ENCODE results near the gene STIP1. TPM values are rescaled to one million over a fixed set of nuclear protein-coding genes. Genes with fewer than 3 reads are reported as not detected.
"Not testable (repeated sequence)": the region's sequence is repeated elsewhere in the genome, so short reads cannot be mapped to it uniquely, and the experiment has no call there.

Gene STIP1
- total RNA-seq, 1 donor from 2014 or later, result 127 TPM

DNA sequence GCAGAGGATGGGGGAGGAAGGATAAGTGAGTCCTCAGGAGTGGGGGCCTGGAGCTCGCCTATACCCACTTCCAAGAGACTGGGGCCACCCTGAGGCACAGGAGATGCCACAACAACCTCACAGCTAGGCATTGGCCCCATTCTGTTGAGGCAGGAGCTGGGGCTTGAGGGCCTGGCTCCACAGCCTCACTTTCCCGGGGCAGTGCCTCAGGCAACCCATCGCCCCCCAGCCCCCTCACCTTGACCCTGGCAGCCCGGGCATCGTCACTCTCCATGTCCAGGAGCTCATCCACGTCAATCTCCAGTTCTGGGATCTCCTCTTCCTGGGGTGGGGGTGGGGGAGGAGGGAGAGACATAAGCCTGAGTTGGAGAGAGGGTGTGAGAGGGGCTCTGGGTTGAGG is 59.0 kb downstream of the STIP1 start:
- TF ChIP-seq, protein P1, sequence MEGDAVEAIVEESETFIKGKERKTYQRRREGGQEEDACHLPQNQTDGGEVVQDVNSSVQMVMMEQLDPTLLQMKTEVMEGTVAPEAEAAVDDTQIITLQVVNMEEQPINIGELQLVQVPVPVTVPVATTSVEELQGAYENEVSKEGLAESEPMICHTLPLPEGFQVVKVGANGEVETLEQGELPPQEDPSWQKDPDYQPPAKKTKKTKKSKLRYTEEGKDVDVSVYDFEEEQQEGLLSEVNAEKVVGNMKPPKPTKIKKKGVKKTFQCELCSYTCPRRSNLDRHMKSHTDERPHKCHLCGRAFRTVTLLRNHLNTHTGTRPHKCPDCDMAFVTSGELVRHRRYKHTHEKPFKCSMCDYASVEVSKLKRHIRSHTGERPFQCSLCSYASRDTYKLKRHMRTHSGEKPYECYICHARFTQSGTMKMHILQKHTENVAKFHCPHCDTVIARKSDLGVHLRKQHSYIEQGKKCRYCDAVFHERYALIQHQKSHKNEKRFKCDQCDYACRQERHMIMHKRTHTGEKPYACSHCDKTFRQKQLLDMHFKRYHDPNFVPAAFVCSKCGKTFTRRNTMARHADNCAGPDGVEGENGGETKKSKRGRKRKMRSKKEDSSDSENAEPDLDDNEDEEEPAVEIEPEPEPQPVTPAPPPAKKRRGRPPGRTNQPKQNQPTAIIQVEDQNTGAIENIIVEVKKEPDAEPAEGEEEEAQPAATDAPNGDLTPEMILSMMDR (IDR thresholded peaks at IDR 0.05; ENCODE audit: unreplicated experiment), result no peak
- no peak for DNase-seq (ENCODE audit: low spot score in 2 of 2, unreplicated experiment in 2 of 2)
- Mint-ChIP-seq H3K27me3 (ENCODE audit: low read depth) (no peaks in the 10 kb centered on the region), H3K4me1 (peaks cover 29% of the 10 kb centered on the region), H3K36me3 (no peaks in the 10 kb centered on the region), H3K4me3 (peak overlapping the region; percentile 81), H3K9me3 (no peaks in the 10 kb centered on the region), H3K27ac (no peak overlapping the region)

DNA sequence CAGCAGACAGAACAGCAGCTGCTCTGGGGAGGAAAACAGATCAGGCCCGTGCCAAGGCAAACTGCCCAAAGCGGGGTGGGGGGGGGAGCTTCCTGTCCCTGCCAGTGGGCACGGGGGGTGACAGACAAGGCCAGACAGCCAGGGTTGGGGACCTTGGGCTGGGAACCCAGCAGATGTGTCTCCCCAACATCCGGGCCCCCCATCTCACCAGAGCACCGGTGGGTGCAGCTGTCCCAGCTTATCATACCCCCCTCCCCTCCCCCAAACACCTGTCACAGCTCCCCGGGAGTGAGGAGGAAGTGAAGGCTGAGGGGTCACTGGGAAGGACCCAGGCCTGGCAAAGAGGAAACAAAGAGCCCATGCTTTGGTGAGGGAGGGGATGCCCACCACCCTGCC is 59.4 kb downstream of the STIP1 start:
- Mint-ChIP-seq H3K4me1 (peaks cover 25% of the 10 kb centered on the region), H3K36me3 (no peaks in the 10 kb centered on the region), H3K27ac (peak overlapping the region; percentile 78), H3K4me3 (peak overlapping the region; percentile 81), H3K27me3 (ENCODE audit: low read depth) (no peaks in the 10 kb centered on the region), H3K9me3 (no peaks in the 10 kb centered on the region)
- no peak for DNase-seq (ENCODE audit: low spot score in 2 of 2, unreplicated experiment in 2 of 2)
- TF ChIP-seq, protein P1 (IDR thresholded peaks at IDR 0.05; ENCODE audit: unreplicated experiment), result no peak

DNA sequence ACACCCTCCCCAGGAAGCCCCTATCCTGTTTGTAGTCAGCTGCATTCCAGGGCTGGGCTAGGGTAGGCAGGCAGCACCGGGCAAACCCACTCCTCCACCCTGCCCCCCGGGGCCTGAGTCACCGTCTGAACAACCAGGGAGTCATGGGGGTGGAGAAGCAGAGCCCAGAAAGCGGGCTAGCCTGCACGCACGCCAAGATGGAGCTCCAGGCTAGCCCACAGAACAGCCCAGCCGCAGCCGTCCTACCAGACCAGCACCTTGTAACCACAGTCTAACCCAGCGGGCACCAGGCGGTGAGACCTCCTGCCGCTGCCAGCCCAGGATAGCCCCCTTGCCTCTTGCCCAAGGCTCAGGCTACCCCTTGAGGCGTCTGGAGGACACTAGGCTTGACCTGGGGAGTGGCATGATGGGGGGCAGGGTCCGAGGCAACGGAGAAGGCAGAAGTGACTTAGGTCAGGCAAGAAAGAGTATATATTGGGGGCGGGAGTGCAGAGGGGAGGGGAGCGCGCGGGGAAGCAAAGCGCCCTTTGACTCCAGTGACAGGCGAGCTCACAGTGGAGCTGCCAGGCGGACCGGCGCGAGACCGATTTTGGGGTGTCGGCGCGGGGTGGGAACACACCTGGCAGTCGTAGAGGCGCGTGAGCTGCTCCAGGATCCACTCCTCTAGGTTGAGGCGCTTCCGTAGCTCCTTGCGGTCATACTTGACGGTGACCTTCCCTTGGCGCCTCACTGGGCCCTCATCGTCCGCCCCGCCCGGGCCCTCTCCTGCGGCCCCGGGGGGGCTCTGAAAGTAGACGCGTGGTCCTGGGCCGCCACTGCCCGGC is 60.0 kb downstream of the STIP1 start:
- Mint-ChIP-seq H3K36me3 (no peaks in the 10 kb centered on the region), H3K27ac (peak overlapping the region; percentile 78), H3K4me1 (peaks cover 24% of the 10 kb centered on the region), H3K9me3 (no peaks in the 10 kb centered on the region), H3K4me3 (peak overlapping the region; percentile 81), H3K27me3 (ENCODE audit: low read depth) (no peaks in the 10 kb centered on the region)
- TF ChIP-seq, protein P1 (IDR thresholded peaks at IDR 0.05; ENCODE audit: unreplicated experiment), result no peak
- peak in 1 of 2 experiments; percentile 49 for DNase-seq (ENCODE audit: low spot score in 2 of 2, unreplicated experiment in 2 of 2)

DNA sequence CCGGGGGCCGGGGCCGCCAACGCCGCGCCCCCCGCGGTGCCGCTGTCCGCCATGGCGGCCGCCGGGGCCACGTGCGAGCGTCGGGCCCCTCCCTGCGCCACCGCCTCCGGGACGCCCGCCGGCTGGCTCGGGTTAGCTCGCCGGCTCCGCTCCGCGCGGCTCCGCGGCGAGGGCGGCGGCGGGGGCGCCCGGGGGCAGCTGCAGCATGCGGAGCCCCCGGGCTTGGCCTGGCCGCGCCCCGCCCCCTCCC is 60.6 kb downstream of the STIP1 start:
- H3K27me3 Mint-ChIP-seq (ENCODE audit: low read depth); H3K36me3 Mint-ChIP-seq; H3K27ac Mint-ChIP-seq; DNase-seq (ENCODE audit: low spot score in 2 of 2, unreplicated experiment in 2 of 2); H3K9me3 Mint-ChIP-seq: not testable (repeated sequence)
- H3K4me3 Mint-ChIP-seq, result peak overlapping the region; percentile 85
- H3K4me1 Mint-ChIP-seq, result peaks cover 24% of the 10 kb centered on the region

DNA sequence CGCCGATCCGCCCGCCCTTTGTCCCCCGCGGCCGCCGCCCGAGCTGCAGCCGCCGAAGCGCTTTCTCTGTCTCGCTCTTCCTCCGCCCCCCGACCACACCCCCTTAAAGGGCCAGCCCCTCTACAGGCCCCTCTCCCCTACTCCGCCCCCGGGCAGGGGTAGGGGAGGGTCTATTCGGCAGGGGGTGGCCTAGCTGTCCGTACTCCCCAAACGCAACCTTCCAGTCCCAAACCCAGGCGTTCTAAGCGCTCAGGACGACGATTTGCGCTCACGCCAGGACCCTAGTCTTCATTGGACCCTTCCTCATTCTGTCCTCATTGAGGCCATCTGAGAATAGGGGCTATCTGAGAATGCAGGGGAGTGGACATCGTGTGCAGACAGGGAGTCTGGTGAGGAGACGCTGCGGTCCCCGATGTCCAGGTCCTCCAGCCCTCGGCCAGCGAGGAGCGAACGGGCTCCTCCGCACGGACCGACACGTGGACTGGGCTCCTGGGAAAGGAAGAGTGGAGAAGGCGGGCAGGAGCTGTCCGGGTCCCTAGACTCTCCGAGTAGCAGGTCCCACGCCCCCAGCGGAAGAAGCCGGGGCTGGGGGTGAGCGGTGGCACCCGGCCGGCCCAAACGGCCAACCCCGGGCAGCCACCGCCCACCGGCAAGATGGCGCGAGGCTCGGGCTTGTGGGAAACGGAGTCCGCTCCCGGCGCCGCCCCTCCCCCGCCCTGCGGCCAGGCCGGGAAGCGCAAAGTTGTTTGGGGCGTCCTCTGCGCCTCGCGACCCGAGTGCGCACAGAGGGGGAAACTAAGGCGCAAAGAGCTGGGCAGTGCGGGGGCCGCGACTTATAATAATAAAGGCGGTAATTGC is 61.1 kb downstream of the STIP1 start, which contains the start of gene PPP1R14B:
TSS of gene PPP1R14B (minus strand) at position 73 of the 858 bp plus-strand sequence. CDS start 270 bp downstream, outside the sequence.
- TF ChIP-seq, protein P1 (IDR thresholded peaks at IDR 0.05; ENCODE audit: unreplicated experiment), result no peak
- Mint-ChIP-seq H3K27ac (peak within 1 kb of the TSS; percentile 90), H3K36me3 (no peaks in the 10 kb centered on the region), H3K9me3 (no peaks in the 10 kb centered on the region), H3K4me3 (peak within 1 kb of the TSS; percentile 85), H3K4me1 (peaks cover 28% of the 10 kb centered on the region), H3K27me3 (ENCODE audit: low read depth) (no peaks in the 10 kb centered on the region)
- peak; percentile 78 to 82 for DNase-seq (ENCODE audit: low spot score in 2 of 2, unreplicated experiment in 2 of 2)
